ENCODE measurements around the gene PHF21A.

The PHF21A gene

GRCh38 chr11:45884596-45885185 is 236.6 kb downstream of the PHF21A start:
- DNase-seq (ENCODE audit: low read depth): no peak
